PFSK-1 (cell line): ENCODE data around the gene DDT.

Experiments used
- FOXP2 ChIP-seq: optimal IDR thresholded peaks from 2 replicates; pipeline ENCODE3; 2011; ENCODE audit warnings: borderline replicate concordance, control low read depth, inconsistent platforms; ENCODE audit not compliant: insufficient read depth; ENCODE audit errors: extremely low read length, extremely low read depth
- POLR2AphosphoS5 ChIP-seq: IDR thresholded peaks from 2 replicates; pipeline ENCODE4 v1.6.1; 2012; ENCODE audit warnings: low read depth, mild to moderate bottlenecking, control low read depth, low read length, moderate library complexity
- REST ChIP-seq, 2 experiments: IDR thresholded peaks; 2 replicates each; pipeline versions ENCODE4 v1.6.1 to v1.8.0; 2011 to 2012; ENCODE audit warnings: low read depth in 2 of 2, low read length in 2 of 2, control low read depth in 1 of 2, inconsistent platforms in 1 of 2, mild to moderate bottlenecking in 1 of 2, moderate library complexity in 1 of 2; ENCODE audit not compliant: insufficient read depth in 1 of 2
- SIN3A ChIP-seq: IDR thresholded peaks from 2 replicates; pipeline ENCODE4 v1.6.1; 2012; ENCODE audit warnings: mild to moderate bottlenecking, low read length, moderate library complexity, borderline replicate concordance; ENCODE audit not compliant: insufficient read depth
- TAF1 ChIP-seq: IDR thresholded peaks from 2 replicates; pipeline ENCODE4 v1.6.1; 2012; ENCODE audit warnings: low read length, control low read depth, borderline replicate concordance; ENCODE audit not compliant: insufficient read depth

The DDT gene

DNA sequence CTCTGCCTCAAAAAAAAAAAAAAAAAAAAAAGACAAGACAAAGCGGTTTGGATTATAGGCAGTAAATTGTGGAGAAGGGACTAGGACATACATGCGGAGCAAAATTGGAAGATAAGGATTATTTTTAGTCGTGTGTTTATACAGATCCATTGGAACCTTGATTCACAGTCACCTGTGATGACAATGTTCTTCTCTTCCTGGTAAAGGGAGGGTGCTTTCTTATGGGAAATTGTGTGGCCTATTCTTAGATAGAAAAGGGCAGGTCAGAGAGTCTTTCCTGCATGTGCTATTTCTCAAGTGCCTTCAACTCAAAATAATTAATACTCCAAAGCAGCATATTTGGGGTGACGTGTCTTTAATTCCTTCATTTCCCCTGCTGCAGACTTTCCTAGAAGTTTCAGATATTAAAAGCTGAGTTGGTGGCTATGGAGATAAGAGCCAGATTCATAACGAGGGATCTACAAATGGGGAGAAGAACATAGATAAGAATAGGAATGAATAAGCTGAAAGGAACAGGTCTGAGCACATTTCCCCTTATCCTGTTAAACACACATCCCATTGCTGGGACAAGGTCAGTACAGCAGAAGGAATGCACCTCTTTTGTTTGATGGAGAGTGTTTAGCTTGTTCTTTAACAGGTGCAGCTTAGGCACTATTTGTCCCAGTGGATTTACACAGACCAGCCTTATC, 35.8 kb downstream of the DDT start:
- TF ChIP-seq SIN3A (no peak), POLR2AphosphoS5 (no peak), TAF1 (no peak), FOXP2 (no peak), REST (IDR thresholded peaks at IDR 0.05; ENCODE audit: insufficient read depth in 1 of 2, low read depth in 2 of 2, low read length in 2 of 2) (no peak)

GRCh38 chr22:23926561-23926960, 47.7 kb downstream of the DDT start:
- TF ChIP-seq POLR2AphosphoS5 (no peak), TAF1 (no peak), FOXP2 (no peak), REST (IDR thresholded peaks at IDR 0.05; ENCODE audit: insufficient read depth in 1 of 2, low read depth in 2 of 2, low read length in 2 of 2) (no peak), SIN3A (no peak)

GRCh38 chr22:23925020-23925606, 49.1 kb downstream of the DDT start:
- TF ChIP-seq TAF1 = no peak
- TF ChIP-seq REST (IDR thresholded peaks at IDR 0.05; ENCODE audit: insufficient read depth in 1 of 2, low read depth in 2 of 2, low read length in 2 of 2) = no peak
- TF ChIP-seq FOXP2 = no peak
- no peak for TF ChIP-seq POLR2AphosphoS5
- TF ChIP-seq SIN3A = no peak

DNA sequence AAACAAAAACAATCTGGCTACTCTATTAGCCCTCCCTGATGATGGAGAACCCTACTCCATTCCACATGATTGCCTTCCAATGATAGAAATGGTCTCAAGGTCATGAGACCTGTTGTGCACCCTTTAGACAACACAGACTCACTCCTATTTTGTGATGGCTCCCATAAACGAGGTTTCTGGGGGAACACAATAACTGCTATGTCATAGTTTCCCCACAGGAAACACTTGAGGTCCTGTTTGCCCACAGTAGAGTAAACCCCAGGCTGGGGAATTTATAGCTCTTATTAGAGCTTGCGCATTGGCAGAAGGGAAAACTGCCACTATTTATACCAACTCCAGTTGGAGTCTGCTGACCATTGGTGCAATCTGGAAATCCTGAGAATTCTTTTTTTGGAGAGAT, 51.3 kb downstream of the DDT start:
- no peak for TF ChIP-seq REST (IDR thresholded peaks at IDR 0.05; ENCODE audit: insufficient read depth in 1 of 2, low read depth in 2 of 2, low read length in 2 of 2)
- TF ChIP-seq FOXP2 = no peak
- TF ChIP-seq SIN3A = no peak
- no peak for TF ChIP-seq TAF1
- TF ChIP-seq POLR2AphosphoS5 = no peak
